Neural cell (in vitro differentiated cells): ENCODE data around the gene AKAP5. TPM values are rescaled to one million over a fixed set of nuclear protein-coding genes. Genes with fewer than 3 reads are reported as not detected.
"Not testable (repeated sequence)": the region's sequence is repeated elsewhere in the genome, so short reads cannot be mapped to it uniquely, and the experiment has no call there.

Source experiments
- H2AFZ ChIP-seq: fragments of 200-600, 300-800 bp; sonication (generic), shearing (Covaris generic); 2 replicates; pipeline ENCODE4 v1.6.0; 2014; ENCODE audit warnings: low read depth, mild to moderate bottlenecking, antibody characterized with exemption, low read length, moderate library complexity
- H3F3A ChIP-seq: fragments of 200-600 bp; shearing (Covaris generic); 2 replicates; pipeline ENCODE4 v1.6.1; 2016; ENCODE audit warnings: mild to moderate bottlenecking, moderate library complexity, mixed read lengths, antibody characterized with exemption, low read length; ENCODE audit not compliant: insufficient read depth, poor library complexity, severe bottlenecking
- H3K27ac ChIP-seq: fragments of 200-600, 300-800 bp; sonication (generic), shearing (Covaris generic); 2 replicates; pipeline ENCODE4 v1.5.1; 2014; ENCODE audit warnings: mild to moderate bottlenecking, low read length, moderate library complexity
- H3K27me3 ChIP-seq: fragments of 300-800, 200-600 bp; sonication (generic), shearing (Covaris generic); 2 replicates; pipeline ENCODE4 v1.6.0; 2014; ENCODE audit warnings: mild to moderate bottlenecking, low read depth, low read length, moderate library complexity; ENCODE audit not compliant: insufficient read depth
- H3K36me3 ChIP-seq: fragments of 300-800, 200-600 bp; sonication (generic), shearing (Covaris generic); 2 replicates; pipeline ENCODE4 v1.5.1; 2014; ENCODE audit warnings: mild to moderate bottlenecking, antibody characterized with exemption, low read length, moderate library complexity; ENCODE audit not compliant: insufficient read depth
- H3K4me2 ChIP-seq: fragments of 300-800, 200-600 bp; sonication (generic), shearing (Covaris generic); 2 replicates; pipeline ENCODE4 v1.6.0; 2014; ENCODE audit warnings: mild to moderate bottlenecking, low read length
- H3K4me3 ChIP-seq: fragments of 300-800, 200-600 bp; sonication (generic), shearing (Covaris generic); 2 replicates; pipeline ENCODE4 v1.5.1; 2014; ENCODE audit warnings: mild to moderate bottlenecking, low read length, moderate library complexity
- H3K79me2 ChIP-seq: fragments of 200-600 bp; shearing (Covaris generic); replicated peaks from 2 replicates; pipeline ENCODE4 v1.6.0; 2014; ENCODE audit warnings: mild to moderate bottlenecking, low read length, moderate library complexity; ENCODE audit not compliant: insufficient read depth
- H3K9ac ChIP-seq: fragments of 300-800, 200-600 bp; sonication (generic), shearing (Covaris generic); 2 replicates; pipeline ENCODE4 v1.6.1; 2016; ENCODE audit warnings: mild to moderate bottlenecking, low read length, mixed read lengths
- H3K9me2 ChIP-seq: fragments of 200-600 bp; shearing (Covaris generic); 2 replicates; pipeline ENCODE4 v1.6.1; 2016; ENCODE audit warnings: mild to moderate bottlenecking, low read length, mixed read lengths; ENCODE audit not compliant: insufficient read depth
- H3K9me3 ChIP-seq: fragments of 200-600, 300-800 bp; sonication (generic), shearing (Covaris generic); 2 replicates; pipeline ENCODE4 v1.6.1; 2016; ENCODE audit warnings: mild to moderate bottlenecking, mixed run types, low read length, moderate library complexity, mixed read lengths
- H4K20me1 ChIP-seq: fragments of 200-600 bp; shearing (Covaris generic); 2 replicates; pipeline ENCODE4 v1.6.1; 2016; ENCODE audit warnings: mild to moderate bottlenecking, mixed run types; ENCODE audit not compliant: insufficient read depth
- EP300 ChIP-seq: fragments of 450-650 bp; conservative IDR thresholded peaks from 2 replicates; pipeline ENCODE4 v1.6.1; 2014; ENCODE audit warnings: antibody characterized with exemption, mild to moderate bottlenecking, moderate library complexity; ENCODE audit not compliant: poor library complexity, severe bottlenecking
- EZH2 ChIP-seq: fragments of 200-600, 300-800 bp; shearing (Covaris generic), sonication (generic); IDR thresholded peaks from 2 replicates; pipeline ENCODE4 v1.6.1; 2014; ENCODE audit warnings: antibody characterized with exemption, low read length, borderline replicate concordance, mild to moderate bottlenecking; ENCODE audit not compliant: insufficient read depth, poor library complexity, severe bottlenecking
- MXI1 ChIP-seq: fragments of 450-650 bp; conservative IDR thresholded peaks from 2 replicates; pipeline ENCODE4 v1.6.1; 2014; ENCODE audit warnings: antibody characterized with exemption, mild to moderate bottlenecking; ENCODE audit not compliant: poor library complexity, severe bottlenecking
- POLR2AphosphoS5 ChIP-seq: IDR thresholded peaks from 2 replicates; pipeline ENCODE4 v1.6.1; 2012
- RAD21 ChIP-seq: fragments of 450-650 bp; conservative IDR thresholded peaks from 2 replicates; pipeline ENCODE4 v1.6.1; 2014; ENCODE audit warnings: antibody characterized with exemption, mild to moderate bottlenecking, moderate library complexity
- SMC3 ChIP-seq: fragments of 450-650 bp; conservative IDR thresholded peaks from 2 replicates; pipeline ENCODE4 v1.6.1; 2014; ENCODE audit warnings: antibody characterized with exemption, mild to moderate bottlenecking, moderate library complexity; ENCODE audit not compliant: poor library complexity
- TAF1 ChIP-seq: IDR thresholded peaks from 2 replicates; pipeline ENCODE4 v1.6.1; 2012; ENCODE audit warnings: low read depth
- polyA plus RNA-seq: library from polyadenylated mRNA; depleted of rRNA; stranded (reverse); fragments of >200 nt; gene quantifications from 2 replicates; pipeline ENCODE4 v1.2.3, GENCODE V29; 2014
- TF ChIP-seq, protein P1 (sequence below): fragments of 450-650 bp; IDR thresholded peaks from 2 replicates; pipeline ENCODE4 v1.5.1; 2014; ENCODE audit warnings: antibody characterized with exemption, mild to moderate bottlenecking, moderate library complexity; ENCODE audit not compliant: poor library complexity, severe bottlenecking
- TF ChIP-seq, protein P2 (sequence below): IDR thresholded peaks from 2 replicates; pipeline ENCODE4 v1.6.1; 2012; ENCODE audit warnings: borderline replicate concordance

AKAP5 gene
- polyA plus RNA-seq, 1 donor from 2014 or later = 1.8 TPM

DNA sequence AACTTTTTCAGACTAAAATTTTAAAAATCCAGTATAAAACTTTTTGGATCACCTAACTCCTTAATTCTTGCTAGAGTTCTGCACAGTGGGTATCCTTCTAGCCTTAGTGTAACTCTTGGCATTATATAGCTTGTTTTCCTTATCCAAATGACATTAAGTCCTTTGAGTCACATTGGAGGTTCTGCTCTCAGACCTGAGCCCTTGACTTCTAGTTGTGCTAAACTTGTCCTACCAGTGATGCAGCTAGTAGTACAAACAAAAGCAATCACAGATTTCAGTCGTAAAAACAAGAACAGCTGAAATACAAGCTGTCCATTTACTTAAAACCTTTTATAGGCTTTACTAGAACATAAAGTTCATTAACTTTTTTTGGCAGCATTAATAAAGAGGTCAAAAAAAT lies 49.8 kb downstream of the AKAP5 start:
- Histone ChIP-seq H3K27me3 (no peaks in the 10 kb centered on the region), H3K9me3 (no peaks in the 10 kb centered on the region), H2AFZ (no peak overlapping the region), H3K79me2 (peaks cover 48% of the 10 kb centered on the region), H3K27ac (no peak overlapping the region), H3K4me2 (no peak overlapping the region), H3K9me2 (no peaks in the 10 kb centered on the region), H3K36me3 (no peaks in the 10 kb centered on the region), H3K4me3 (no peak overlapping the region), H3K9ac (no peak overlapping the region), H4K20me1 (no peaks in the 10 kb centered on the region), H3F3A (no peaks in the 10 kb centered on the region)
- TF ChIP-seq EP300 (no peak), TAF1 (no peak), RAD21 (no peak), POLR2AphosphoS5 (no peak)

- no peak overlapping the region for H3K4me2 ChIP-seq
Observed at GRCh38 chr14:64516969-64517368, 51.7 kb downstream of the AKAP5 start.

DNA sequence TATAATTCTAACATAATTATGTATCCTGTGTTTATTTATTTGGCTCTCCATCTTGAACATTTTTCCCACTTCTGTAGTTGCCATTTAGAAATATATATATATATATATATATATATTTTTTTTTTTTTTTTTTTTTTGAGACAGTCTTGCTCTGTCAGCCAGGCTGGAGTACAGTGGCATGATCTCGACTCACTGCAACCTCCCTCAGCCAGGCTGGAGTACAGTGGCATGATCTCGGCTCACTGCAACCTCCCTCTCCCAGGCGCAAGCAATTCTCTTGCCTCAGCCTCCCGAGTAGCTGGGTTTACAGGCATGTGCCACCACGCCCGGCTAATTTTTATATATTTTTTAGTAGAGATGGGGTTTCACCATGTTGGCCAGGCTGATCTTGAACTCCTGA lies 52.4 kb downstream of the AKAP5 start:
- H3K9me2 ChIP-seq, H2AFZ ChIP-seq, H4K20me1 ChIP-seq, H3K9ac ChIP-seq, H3K27ac ChIP-seq, H3K36me3 ChIP-seq, H3K9me3 ChIP-seq, H3F3A ChIP-seq, H3K27me3 ChIP-seq, H3K4me2 ChIP-seq, H3K4me3 ChIP-seq: not testable (repeated sequence)
- H3K79me2 ChIP-seq = peaks cover 24% of the 10 kb centered on the region

More at GRCh38 chr14:64516969-64517368, 51.7 kb downstream of the AKAP5 start:
- Histone ChIP-seq H2AFZ (no peak overlapping the region), H3K27ac (no peak overlapping the region), H3K9me2 (no peaks in the 10 kb centered on the region), H3K27me3 (no peaks in the 10 kb centered on the region), H3K79me2 (peaks cover 31% of the 10 kb centered on the region), H3K9me3 (no peaks in the 10 kb centered on the region), H3K9ac (no peak overlapping the region), H4K20me1 (no peaks in the 10 kb centered on the region), H3K36me3 (no peaks in the 10 kb centered on the region), H3F3A (no peaks in the 10 kb centered on the region), H3K4me3 (no peak overlapping the region)
- no peak for TF ChIP-seq SMC3
- TF ChIP-seq, protein P1, sequence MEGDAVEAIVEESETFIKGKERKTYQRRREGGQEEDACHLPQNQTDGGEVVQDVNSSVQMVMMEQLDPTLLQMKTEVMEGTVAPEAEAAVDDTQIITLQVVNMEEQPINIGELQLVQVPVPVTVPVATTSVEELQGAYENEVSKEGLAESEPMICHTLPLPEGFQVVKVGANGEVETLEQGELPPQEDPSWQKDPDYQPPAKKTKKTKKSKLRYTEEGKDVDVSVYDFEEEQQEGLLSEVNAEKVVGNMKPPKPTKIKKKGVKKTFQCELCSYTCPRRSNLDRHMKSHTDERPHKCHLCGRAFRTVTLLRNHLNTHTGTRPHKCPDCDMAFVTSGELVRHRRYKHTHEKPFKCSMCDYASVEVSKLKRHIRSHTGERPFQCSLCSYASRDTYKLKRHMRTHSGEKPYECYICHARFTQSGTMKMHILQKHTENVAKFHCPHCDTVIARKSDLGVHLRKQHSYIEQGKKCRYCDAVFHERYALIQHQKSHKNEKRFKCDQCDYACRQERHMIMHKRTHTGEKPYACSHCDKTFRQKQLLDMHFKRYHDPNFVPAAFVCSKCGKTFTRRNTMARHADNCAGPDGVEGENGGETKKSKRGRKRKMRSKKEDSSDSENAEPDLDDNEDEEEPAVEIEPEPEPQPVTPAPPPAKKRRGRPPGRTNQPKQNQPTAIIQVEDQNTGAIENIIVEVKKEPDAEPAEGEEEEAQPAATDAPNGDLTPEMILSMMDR = no peak
- TF ChIP-seq POLR2AphosphoS5 = no peak
- TF ChIP-seq MXI1 = no peak
- TF ChIP-seq EZH2 = no peak
- no peak for TF ChIP-seq TAF1
- TF ChIP-seq EP300 = no peak

DNA sequence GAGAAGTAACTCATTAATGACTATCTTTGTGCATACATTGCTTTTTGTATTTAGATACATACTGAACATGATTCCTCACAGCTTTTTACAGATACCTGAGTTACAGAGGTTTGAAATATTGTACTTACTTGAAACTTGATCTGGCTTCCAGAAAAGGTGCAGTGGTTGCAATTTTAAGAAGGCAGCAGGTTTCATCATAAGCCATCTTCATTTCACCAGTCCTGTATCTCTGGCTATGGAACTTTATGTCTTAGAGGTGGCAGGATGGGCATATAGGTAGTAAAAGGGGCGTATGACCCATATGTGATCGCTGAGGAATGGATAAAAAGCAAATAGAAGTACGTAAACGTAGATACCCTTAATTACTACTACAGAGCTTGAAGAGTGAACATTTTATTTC lies 52.9 kb downstream of the AKAP5 start:
- H3K9me3 ChIP-seq = no peaks in the 10 kb centered on the region
- no peaks in the 10 kb centered on the region for H4K20me1 ChIP-seq
- H3K4me3 ChIP-seq = no peak overlapping the region
- no peak overlapping the region for H3K4me2 ChIP-seq
- peaks cover 19% of the 10 kb centered on the region for H3K79me2 ChIP-seq
- H3K9ac ChIP-seq = no peak overlapping the region
- no peaks in the 10 kb centered on the region for H3K9me2 ChIP-seq
- no peaks in the 10 kb centered on the region for H3K27me3 ChIP-seq
- TF ChIP-seq SMC3 = no peak
- TF ChIP-seq POLR2AphosphoS5 = no peak
- no peak for TF ChIP-seq EP300
- TF ChIP-seq RAD21 = no peak
- no peak for TF ChIP-seq TAF1
- no peak for TF ChIP-seq EZH2
- TF ChIP-seq, protein P1 = no peak
- no peak for TF ChIP-seq MXI1
- TF ChIP-seq, protein P2, sequence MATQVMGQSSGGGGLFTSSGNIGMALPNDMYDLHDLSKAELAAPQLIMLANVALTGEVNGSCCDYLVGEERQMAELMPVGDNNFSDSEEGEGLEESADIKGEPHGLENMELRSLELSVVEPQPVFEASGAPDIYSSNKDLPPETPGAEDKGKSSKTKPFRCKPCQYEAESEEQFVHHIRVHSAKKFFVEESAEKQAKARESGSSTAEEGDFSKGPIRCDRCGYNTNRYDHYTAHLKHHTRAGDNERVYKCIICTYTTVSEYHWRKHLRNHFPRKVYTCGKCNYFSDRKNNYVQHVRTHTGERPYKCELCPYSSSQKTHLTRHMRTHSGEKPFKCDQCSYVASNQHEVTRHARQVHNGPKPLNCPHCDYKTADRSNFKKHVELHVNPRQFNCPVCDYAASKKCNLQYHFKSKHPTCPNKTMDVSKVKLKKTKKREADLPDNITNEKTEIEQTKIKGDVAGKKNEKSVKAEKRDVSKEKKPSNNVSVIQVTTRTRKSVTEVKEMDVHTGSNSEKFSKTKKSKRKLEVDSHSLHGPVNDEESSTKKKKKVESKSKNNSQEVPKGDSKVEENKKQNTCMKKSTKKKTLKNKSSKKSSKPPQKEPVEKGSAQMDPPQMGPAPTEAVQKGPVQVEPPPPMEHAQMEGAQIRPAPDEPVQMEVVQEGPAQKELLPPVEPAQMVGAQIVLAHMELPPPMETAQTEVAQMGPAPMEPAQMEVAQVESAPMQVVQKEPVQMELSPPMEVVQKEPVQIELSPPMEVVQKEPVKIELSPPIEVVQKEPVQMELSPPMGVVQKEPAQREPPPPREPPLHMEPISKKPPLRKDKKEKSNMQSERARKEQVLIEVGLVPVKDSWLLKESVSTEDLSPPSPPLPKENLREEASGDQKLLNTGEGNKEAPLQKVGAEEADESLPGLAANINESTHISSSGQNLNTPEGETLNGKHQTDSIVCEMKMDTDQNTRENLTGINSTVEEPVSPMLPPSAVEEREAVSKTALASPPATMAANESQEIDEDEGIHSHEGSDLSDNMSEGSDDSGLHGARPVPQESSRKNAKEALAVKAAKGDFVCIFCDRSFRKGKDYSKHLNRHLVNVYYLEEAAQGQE = no peak
- H3K27ac ChIP-seq = no peak overlapping the region
- H3F3A ChIP-seq = no peaks in the 10 kb centered on the region
- H3K36me3 ChIP-seq = no peaks in the 10 kb centered on the region
- H2AFZ ChIP-seq = no peak overlapping the region
